Stimulated activated memory B cell treated with anti-CD40 and anti-IgM and Interleukin-4, amounts not matched to agents 10 μg/mL and 1 μg/mL and 100 μg/mL, for 72 hours (primary cell): ENCODE data around the gene HOXB4.

Source experiments
- ATAC-seq: fragments of 150-1000 bp; cut with Tn5 transposase; 2 replicates; pipeline ENCODE4 v1.10.0; 2021
- H3K27ac Mint-ChIP-seq: one replicate; pipeline ENCODE4 v1.8.0; 2022; ENCODE audit warnings: mild to moderate bottlenecking, mixed read lengths
- H3K27me3 Mint-ChIP-seq: one replicate; pipeline ENCODE4 v1.8.0; 2022; ENCODE audit warnings: mixed read lengths
- H3K36me3 Mint-ChIP-seq: one replicate; pipeline ENCODE4 v1.8.0; 2022; ENCODE audit warnings: mixed read lengths
- H3K4me1 Mint-ChIP-seq: one replicate; pipeline ENCODE4 v1.8.0; 2022; ENCODE audit warnings: mixed read lengths
- H3K4me3 Mint-ChIP-seq: one replicate; pipeline ENCODE4 v1.8.0; 2022; ENCODE audit warnings: mild to moderate bottlenecking, moderate library complexity, mixed read lengths
- H3K9me3 Mint-ChIP-seq: one replicate; pipeline ENCODE4 v1.8.0; 2022; ENCODE audit warnings: mixed read lengths

The HOXB4 gene

GRCh38 chr17:48565925-48566710 is 12.0 kb downstream of the HOXB4 start:
- no peaks in the 10 kb centered on the region for H3K9me3 Mint-ChIP-seq

GRCh38 chr17:48565022-48565554 is 13.1 kb downstream of the HOXB4 start:
- H3K27me3 Mint-ChIP-seq: peaks cover 15% of the 10 kb centered on the region
- no peak overlapping the region for H3K4me3 Mint-ChIP-seq
- H3K27ac Mint-ChIP-seq: no peak overlapping the region
- no peaks in the 10 kb centered on the region for H3K4me1 Mint-ChIP-seq
- ATAC-seq: no peak
- no peaks in the 10 kb centered on the region for H3K36me3 Mint-ChIP-seq
- H3K9me3 Mint-ChIP-seq: no peaks in the 10 kb centered on the region

More at GRCh38 chr17:48565925-48566710, 12.0 kb downstream of the HOXB4 start:
- H3K4me1 Mint-ChIP-seq: no peaks in the 10 kb centered on the region
- H3K27ac Mint-ChIP-seq: no peak overlapping the region
- H3K4me3 Mint-ChIP-seq: no peak overlapping the region
- no peaks in the 10 kb centered on the region for H3K36me3 Mint-ChIP-seq
- no peak for ATAC-seq
- H3K27me3 Mint-ChIP-seq: peaks cover 9% of the 10 kb centered on the region

DNA sequence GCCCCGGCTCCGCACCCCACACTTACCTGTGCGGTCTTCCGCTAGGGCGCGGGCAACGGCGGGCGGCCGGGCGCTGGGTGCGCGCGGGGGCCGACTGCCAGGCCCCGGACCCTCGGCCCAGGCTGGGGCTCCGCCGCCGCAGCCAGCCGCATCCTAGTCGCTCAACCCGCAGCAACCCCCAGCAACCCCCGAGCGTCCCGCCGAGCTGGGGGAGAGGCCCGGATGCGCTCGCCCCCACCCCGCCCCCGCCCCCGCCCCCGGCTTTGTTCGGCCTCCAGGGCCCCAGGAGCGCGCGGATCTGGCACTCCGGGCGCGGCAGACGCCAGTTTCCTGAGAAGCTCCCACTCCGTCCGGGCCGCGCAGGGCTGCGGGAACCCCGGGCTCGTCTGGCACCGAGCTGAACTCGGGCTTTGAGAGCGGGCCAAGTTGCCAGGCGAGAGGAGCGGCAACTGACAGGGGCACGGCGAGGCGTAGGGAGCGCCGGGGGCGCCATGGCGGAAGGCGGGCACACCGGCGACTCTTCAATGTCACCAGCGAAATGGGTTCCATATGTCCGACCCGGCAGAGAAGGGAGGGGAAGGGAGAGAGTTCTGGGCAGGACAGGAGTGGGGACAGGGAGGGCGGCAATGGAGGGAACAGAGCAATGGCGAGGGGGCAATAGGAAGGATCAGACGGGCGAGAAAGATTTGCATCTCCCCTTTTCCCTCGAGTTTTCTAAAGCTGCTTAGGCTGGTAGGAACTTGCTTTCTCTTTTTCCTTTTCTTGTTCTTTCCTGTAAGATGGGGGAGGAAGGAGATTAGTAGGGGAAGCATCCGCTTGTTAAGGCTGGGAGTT is 13.7 kb downstream of the HOXB4 start:
- Mint-ChIP-seq H3K27ac (no peak overlapping the region), H3K9me3 (no peaks in the 10 kb centered on the region), H3K4me1 (no peaks in the 10 kb centered on the region), H3K36me3 (no peaks in the 10 kb centered on the region), H3K4me3 (no peak overlapping the region), H3K27me3 (peaks cover 22% of the 10 kb centered on the region)
- ATAC-seq: peak; percentile 51

DNA sequence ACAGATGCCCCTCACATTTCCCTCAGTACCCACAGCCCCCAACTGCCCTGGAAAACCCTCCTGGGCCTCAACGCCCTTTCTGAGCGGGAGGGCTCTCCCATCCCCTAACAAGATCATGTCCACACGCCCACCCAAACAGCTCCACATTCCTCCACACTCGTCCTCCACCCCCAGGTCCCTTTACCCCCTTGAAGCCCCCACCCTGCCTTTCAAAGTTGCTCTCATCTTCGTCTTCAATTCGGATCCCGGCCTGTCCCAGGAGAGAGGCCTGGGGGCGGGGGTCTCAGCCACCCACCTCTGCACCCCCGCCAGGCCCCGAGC is 14.3 kb downstream of the HOXB4 start:
- Mint-ChIP-seq H3K27me3 (peaks cover 28% of the 10 kb centered on the region), H3K27ac (no peak overlapping the region), H3K36me3 (no peaks in the 10 kb centered on the region), H3K4me3 (no peak overlapping the region), H3K4me1 (no peaks in the 10 kb centered on the region), H3K9me3 (no peaks in the 10 kb centered on the region)
- no peak for ATAC-seq

DNA sequence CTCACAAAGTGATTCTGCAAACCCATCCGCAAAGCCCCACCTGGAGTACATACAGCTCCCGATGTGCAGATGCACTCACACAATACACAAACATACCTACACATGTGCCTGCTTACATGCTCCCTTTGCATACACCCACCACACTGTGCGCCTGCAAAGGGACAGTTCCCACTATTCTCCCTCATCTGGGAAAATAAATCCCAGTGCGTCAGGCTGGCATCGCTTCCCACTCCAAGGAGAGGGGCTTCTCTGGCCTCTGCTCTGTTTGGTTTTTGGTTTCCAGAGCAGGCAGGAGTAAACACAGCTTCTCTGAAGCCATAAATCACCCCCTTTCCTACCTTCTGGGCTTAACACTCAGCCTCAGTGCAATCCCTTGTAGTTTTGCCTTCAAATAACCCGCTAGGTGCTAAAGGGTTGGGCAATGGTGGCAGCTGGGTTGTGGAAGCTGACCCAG is 14.7 kb downstream of the HOXB4 start:
- H3K9me3 Mint-ChIP-seq: no peaks in the 10 kb centered on the region
- no peaks in the 10 kb centered on the region for H3K4me1 Mint-ChIP-seq
- H3K27me3 Mint-ChIP-seq: peaks cover 32% of the 10 kb centered on the region
- H3K36me3 Mint-ChIP-seq: no peaks in the 10 kb centered on the region
- no peak for ATAC-seq
- H3K4me3 Mint-ChIP-seq: no peak overlapping the region
- no peak overlapping the region for H3K27ac Mint-ChIP-seq

GRCh38 chr17:48562934-48563333 is 15.2 kb downstream of the HOXB4 start:
- Mint-ChIP-seq H3K36me3 (no peaks in the 10 kb centered on the region), H3K4me1 (no peaks in the 10 kb centered on the region), H3K9me3 (no peaks in the 10 kb centered on the region), H3K27me3 (peaks cover 37% of the 10 kb centered on the region), H3K4me3 (no peak overlapping the region), H3K27ac (no peak overlapping the region)
- ATAC-seq: no peak

- Mint-ChIP-seq H3K9me3 (no peaks in the 10 kb centered on the region), H3K27me3 (peaks cover 40% of the 10 kb centered on the region), H3K4me1 (no peaks in the 10 kb centered on the region)
Observed at GRCh38 chr17:48561884-48562810, 16.0 kb downstream of the HOXB4 start.

DNA sequence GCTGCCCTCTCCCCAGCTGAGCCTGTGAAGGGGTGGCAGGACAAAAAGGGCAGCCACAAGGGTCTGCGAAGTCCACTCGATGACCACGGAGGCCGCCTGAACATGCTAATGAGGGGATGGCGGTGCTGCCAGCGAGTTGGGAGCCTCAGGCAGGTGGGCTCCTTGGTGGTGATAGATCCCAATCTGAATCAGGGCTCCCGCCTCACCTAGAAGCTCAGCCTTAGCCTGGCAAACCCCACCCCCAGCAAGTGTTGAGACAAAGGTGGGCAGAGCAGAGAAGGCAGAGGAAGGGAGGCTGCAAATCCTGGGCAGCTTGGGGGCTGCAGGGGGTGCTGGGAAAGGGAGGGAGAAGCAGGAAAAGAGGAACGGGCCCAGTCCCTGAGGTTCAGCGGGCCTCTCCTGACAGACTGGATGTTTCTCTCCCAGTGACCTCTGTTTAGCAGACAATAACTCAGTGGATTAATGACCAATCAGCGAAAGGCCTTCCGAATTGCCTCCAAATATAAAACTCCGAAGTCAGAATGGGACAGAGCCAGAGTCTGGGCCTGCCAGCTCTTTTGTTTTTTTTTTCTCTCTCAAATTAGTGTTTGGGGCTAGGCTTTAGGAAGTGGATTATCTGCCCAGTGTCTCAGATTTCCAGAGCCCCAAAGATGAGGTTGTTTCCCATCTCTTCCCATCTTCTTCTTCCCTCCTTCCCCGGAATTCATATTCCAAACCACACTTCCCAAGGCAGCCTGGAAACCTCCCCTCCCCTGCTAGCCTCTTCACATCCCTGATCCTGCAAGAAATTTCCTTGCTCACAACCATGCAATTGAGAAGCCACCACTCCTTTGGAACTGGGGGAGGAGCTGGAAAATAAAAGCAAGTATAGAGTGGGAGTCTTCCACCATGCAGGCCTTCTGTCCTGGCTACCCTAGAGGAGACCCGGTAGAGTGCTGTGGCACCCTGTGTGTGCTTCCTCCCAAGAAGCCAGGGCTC is 18.0 kb downstream of the HOXB4 start:
- Mint-ChIP-seq H3K4me1 (peaks cover 3% of the 10 kb centered on the region), H3K9me3 (no peaks in the 10 kb centered on the region), H3K36me3 (no peaks in the 10 kb centered on the region), H3K4me3 (no peak overlapping the region), H3K27ac (no peak overlapping the region), H3K27me3 (peaks cover 60% of the 10 kb centered on the region)
- ATAC-seq: no peak

More at GRCh38 chr17:48561884-48562810, 16.0 kb downstream of the HOXB4 start:
- no peaks in the 10 kb centered on the region for H3K36me3 Mint-ChIP-seq
- ATAC-seq: no peak
- no peak overlapping the region for H3K27ac Mint-ChIP-seq
- no peak overlapping the region for H3K4me3 Mint-ChIP-seq

DNA sequence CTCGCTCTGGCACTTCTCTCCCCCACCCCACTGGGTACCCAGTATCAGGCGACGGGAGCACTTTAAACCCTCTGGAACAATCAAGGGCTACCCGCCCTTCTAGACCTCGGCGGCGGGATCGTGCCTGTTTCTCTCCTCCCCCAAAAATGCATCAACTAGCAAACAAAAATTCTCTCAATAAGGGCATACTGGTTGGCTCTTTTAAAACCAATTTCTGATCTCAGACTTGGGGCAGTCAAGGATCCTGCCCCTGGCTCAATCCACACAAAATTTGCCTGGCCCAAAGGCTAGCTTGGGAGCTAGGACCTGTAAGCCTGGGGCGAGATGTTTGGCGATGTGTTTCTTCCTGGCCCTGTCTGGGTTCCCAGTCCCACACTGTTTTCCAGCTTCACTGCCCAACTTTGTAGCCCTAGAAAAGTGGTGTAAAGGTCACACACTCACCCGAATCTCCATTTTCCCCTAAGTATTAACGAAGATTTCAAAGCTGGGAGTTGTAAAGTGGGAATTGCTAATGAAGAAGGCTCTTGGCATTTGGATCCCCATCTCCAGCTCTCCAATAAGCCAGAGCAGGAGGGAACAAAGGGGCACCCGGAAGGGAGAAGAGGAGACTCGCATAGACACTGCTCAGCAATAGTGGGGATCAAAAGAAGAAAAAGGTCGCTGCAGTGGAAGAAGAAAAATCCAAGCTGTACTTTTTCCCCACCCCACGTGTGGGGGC is 18.9 kb downstream of the HOXB4 start:
- Mint-ChIP-seq H3K27ac (no peak overlapping the region), H3K27me3 (peaks cover 69% of the 10 kb centered on the region)
- ATAC-seq: no peak

GRCh38 chr17:48558831-48559121 is 19.4 kb downstream of the HOXB4 start:
- ATAC-seq: no peak
- no peaks in the 10 kb centered on the region for H3K9me3 Mint-ChIP-seq
- no peak overlapping the region for H3K27ac Mint-ChIP-seq
- H3K4me1 Mint-ChIP-seq: peaks cover 7% of the 10 kb centered on the region
- peaks cover 71% of the 10 kb centered on the region for H3K27me3 Mint-ChIP-seq
- H3K4me3 Mint-ChIP-seq: no peak overlapping the region
- H3K36me3 Mint-ChIP-seq: no peaks in the 10 kb centered on the region

More for the DNA sequence above, 18.9 kb downstream of the HOXB4 start:
- Mint-ChIP-seq H3K9me3 (no peaks in the 10 kb centered on the region), H3K4me1 (peaks cover 7% of the 10 kb centered on the region), H3K36me3 (no peaks in the 10 kb centered on the region), H3K4me3 (no peak overlapping the region)

DNA sequence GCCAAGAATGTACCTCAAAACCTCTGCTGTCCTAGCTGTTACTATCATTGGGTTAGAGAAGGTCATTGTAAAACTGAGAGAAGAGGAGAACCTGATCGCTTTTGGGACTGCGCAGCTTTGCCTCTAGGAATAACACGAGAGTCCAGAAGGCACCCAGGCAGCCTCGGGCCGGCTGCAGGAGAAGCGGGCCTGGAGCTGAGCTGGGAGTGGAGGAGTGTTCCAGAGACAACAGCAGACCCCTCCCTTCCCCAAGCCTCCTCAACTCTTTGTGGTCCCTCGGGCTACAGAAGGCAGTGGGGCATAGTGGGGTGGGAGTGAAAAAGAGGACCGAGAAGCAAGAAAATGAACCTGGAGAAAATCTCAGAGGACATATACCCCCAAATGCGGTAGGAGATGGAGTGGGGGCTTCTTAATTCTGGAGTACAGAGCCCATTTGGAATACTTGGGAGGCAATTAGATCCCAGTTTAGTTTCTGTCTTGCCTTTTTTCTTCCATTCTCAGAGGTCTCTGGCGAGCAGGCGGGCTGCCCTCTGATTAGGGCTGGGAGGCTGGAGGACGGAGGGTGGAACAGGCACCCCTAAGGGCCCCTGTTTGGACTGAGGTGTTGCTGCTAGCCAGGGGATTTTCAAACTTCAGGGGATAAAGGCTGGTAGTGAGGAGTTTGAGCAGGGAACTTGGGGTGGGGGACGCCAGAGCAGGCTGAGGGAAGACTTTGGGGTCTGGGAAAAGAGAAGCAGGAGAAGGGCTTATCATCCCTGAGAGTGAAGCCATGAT is 19.9 kb downstream of the HOXB4 start:
- Mint-ChIP-seq H3K4me1 (peaks cover 7% of the 10 kb centered on the region), H3K4me3 (no peak overlapping the region), H3K9me3 (no peaks in the 10 kb centered on the region), H3K27me3 (peaks cover 71% of the 10 kb centered on the region), H3K27ac (no peak overlapping the region), H3K36me3 (no peaks in the 10 kb centered on the region)
- ATAC-seq: no peak

DNA sequence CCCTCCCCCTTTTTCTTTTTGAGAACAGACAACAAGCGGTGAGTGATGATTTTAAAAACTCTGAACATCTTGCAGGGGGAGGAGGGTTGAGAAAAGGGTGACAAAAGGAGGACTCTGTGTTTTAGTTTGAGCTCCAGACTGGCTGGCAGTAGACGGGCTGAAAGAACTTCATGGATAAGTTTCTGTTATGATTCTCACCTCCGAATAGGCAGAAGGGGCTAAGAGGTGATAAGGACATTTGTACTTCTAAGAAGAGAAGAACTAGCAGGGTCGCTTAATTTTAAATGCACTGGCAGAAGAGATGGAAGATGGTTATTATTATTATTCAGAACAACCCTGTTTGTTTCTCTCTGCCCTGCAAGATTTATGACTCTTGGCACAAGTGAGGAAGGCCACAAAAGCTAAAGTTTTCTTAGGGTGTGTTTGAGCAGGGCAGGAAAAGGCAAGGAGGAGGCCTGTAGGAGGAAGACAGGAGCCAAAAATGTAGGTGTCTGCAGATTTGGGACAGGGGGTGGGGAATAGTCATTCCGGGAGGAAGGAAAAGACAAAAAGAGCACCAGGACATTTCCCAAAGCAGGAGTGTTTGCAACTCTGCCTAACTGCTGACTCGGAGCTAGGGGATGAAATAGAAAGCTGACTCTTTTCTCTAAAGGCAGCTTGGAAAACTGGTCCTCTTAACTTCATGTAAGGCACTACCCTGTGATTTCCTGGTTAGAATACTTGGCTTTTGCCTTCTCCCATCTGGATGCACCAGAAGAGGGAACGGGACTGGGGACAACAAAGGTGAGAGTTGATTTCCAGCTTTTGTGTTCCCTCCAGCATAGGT is 21.4 kb downstream of the HOXB4 start:
- Mint-ChIP-seq H3K27ac (no peak overlapping the region), H3K4me3 (no peak overlapping the region), H3K27me3 (peaks cover 82% of the 10 kb centered on the region), H3K4me1 (peaks cover 7% of the 10 kb centered on the region), H3K9me3 (no peaks in the 10 kb centered on the region), H3K36me3 (no peaks in the 10 kb centered on the region)
- no peak for ATAC-seq
